Stimulated activated CD8-positive, alpha-beta memory T cell treated with anti-CD3 and anti-CD28 coated beads, Interleukin-15, amount 100 ng/mL, for 4 hours (primary cell): Measurements from ENCODE around the gene ACOT9.
"Not testable (repeated sequence)": the region's sequence is repeated elsewhere in the genome, so short reads cannot be mapped to it uniquely, and the experiment has no call there.

ENCODE experiments used
- DNase-seq, 2 donors: peaks; one replicate each; pipeline ENCODE4 v3.0.0-alpha.2; 2020; ENCODE audit warnings: low read depth in 2 of 2

Gene ACOT9

GRCh38 chrX:23742697-23743622 is at the start of gene ACOT9:
Gene ACOT9 (minus strand): TSS chrX:23743276. CDS start chrX:23743144, 132 bp downstream.
- DNase-seq = peak; percentile 28 to 38

GRCh38 chrX:23790155-23790497 is 47.0 kb upstream of the ACOT9 start:
- no peak for DNase-seq

- no peak for DNase-seq
These were observed 46.5 kb upstream of the ACOT9 start for GRCh38 chrX:23789386-23790154.

GRCh38 chrX:23788946-23789345 is 45.9 kb upstream of the ACOT9 start:
- DNase-seq = no peak

- no peak for DNase-seq
These were observed 45.4 kb upstream of the ACOT9 start for GRCh38 chrX:23788521-23788920.

GRCh38 chrX:23787745-23788118 is 44.7 kb upstream of the ACOT9 start:
- no peak for DNase-seq

GRCh38 chrX:23786268-23786815 is 43.3 kb upstream of the ACOT9 start:
- DNase-seq = no peak

- DNase-seq = no peak
These were observed 42.5 kb upstream of the ACOT9 start for GRCh38 chrX:23785580-23785979.

- no peak for DNase-seq
These were observed 41.6 kb upstream of the ACOT9 start for GRCh38 chrX:23784470-23785331.

- DNase-seq = no peak
These were observed 40.8 kb upstream of the ACOT9 start for GRCh38 chrX:23783589-23784469.

- peak; percentile 81 to 83 for DNase-seq
These were observed 40.0 kb upstream of the ACOT9 start, which contains the start of gene SAT1 for GRCh38 chrX:23782863-23783588. Gene SAT1 (plus strand): TSS chrX:23783173. CDS start chrX:23783352, 179 bp downstream.

GRCh38 chrX:23782455-23782854 is 39.4 kb upstream of the ACOT9 start:
- no peak for DNase-seq

- no peak for DNase-seq
These were observed 35.9 kb upstream of the ACOT9 start for GRCh38 chrX:23779025-23779424.

- DNase-seq = no peak
These were observed 33.3 kb upstream of the ACOT9 start for GRCh38 chrX:23776363-23776762.

- DNase-seq = peak in 1 of 2 donors; percentile 20
These were observed 30.6 kb upstream of the ACOT9 start for GRCh38 chrX:23773601-23774175.

- DNase-seq = not testable (repeated sequence)
These were observed 28.0 kb upstream of the ACOT9 start for GRCh38 chrX:23771086-23771485.

- DNase-seq = no peak
These were observed 27.1 kb upstream of the ACOT9 start for GRCh38 chrX:23770142-23770541.

- no peak for DNase-seq
These were observed 23.8 kb upstream of the ACOT9 start for GRCh38 chrX:23766650-23767551.
